Mesothelial cell of epicardium (in vitro differentiated cells): ENCODE data around the gene DEPDC7. TPM values are rescaled to one million over a fixed set of nuclear protein-coding genes. Genes with fewer than 3 reads are reported as not detected.

Source experiments
- DNase-seq, 2 experiments: peaks; one replicate each; pipeline ENCODE4 v3.0.0; 2021; ENCODE audit warnings: low spot score in 2 of 2; ENCODE audit not compliant: unreplicated experiment in 2 of 2
- H3K27ac Mint-ChIP-seq: 2 replicates; pipeline ENCODE4 v1.8.0; 2021; ENCODE audit warnings: mixed read lengths
- H3K27me3 Mint-ChIP-seq: 2 replicates; pipeline ENCODE4 v1.8.0; 2021; ENCODE audit warnings: low read depth, mixed read lengths
- H3K36me3 Mint-ChIP-seq: 2 replicates; pipeline ENCODE4 v1.8.0; 2021; ENCODE audit warnings: mixed read lengths
- H3K4me1 Mint-ChIP-seq: 2 replicates; pipeline ENCODE4 v1.8.0; 2021; ENCODE audit warnings: mixed read lengths
- H3K4me3 Mint-ChIP-seq: 2 replicates; pipeline ENCODE4 v1.8.0; 2021; ENCODE audit warnings: mild to moderate bottlenecking, moderate library complexity, mixed read lengths
- H3K9me3 Mint-ChIP-seq: 2 replicates; pipeline ENCODE4 v1.8.0; 2021; ENCODE audit warnings: mixed read lengths
- CTCF ChIP-seq: fragments of 200-600 bp; sonication (generic); IDR thresholded peaks from one replicate; pipeline ENCODE4 v1.5.0; 2021; ENCODE audit warnings: antibody characterized with exemption; ENCODE audit not compliant: unreplicated experiment
- total RNA-seq: library from RNA; stranded (reverse); gene quantifications from 3 replicates; pipeline ENCODE4 v1.2.1, GENCODE V29; 2021

DEPDC7 gene
- total RNA-seq, 1 donor from 2014 or later = 5.1 TPM

- no peaks in the 10 kb centered on the region for H3K9me3 Mint-ChIP-seq
- H3K4me1 Mint-ChIP-seq = peaks cover 16% of the 10 kb centered on the region
- peaks cover 12% of the 10 kb centered on the region for H3K27me3 Mint-ChIP-seq
- peak overlapping the region; percentile 70 for H3K4me3 Mint-ChIP-seq
- no peak for DNase-seq
- H3K36me3 Mint-ChIP-seq = no peaks in the 10 kb centered on the region
- peak overlapping the region; percentile 15 for H3K27ac Mint-ChIP-seq
- TF ChIP-seq CTCF = no peak
Measured at GRCh38 chr11:33016654-33017053, 976 bp downstream of the DEPDC7 start.

- Mint-ChIP-seq H3K27ac (no peak overlapping the region), H3K36me3 (no peaks in the 10 kb centered on the region)
- TF ChIP-seq CTCF = no peak
Measured at GRCh38 chr11:33017478-33017877, 1.8 kb downstream of the DEPDC7 start.

GRCh38 chr11:33017965-33018364 is 2.3 kb downstream of the DEPDC7 start:
- H3K27ac Mint-ChIP-seq = no peak overlapping the region
- H3K9me3 Mint-ChIP-seq = no peaks in the 10 kb centered on the region
- H3K4me3 Mint-ChIP-seq = no peak overlapping the region
- TF ChIP-seq CTCF = no peak
- peaks cover 12% of the 10 kb centered on the region for H3K27me3 Mint-ChIP-seq
- no peak for DNase-seq
- H3K36me3 Mint-ChIP-seq = no peaks in the 10 kb centered on the region
- H3K4me1 Mint-ChIP-seq = peaks cover 21% of the 10 kb centered on the region

More at GRCh38 chr11:33017478-33017877, 1.8 kb downstream of the DEPDC7 start:
- Mint-ChIP-seq H3K4me1 (peaks cover 21% of the 10 kb centered on the region), H3K27me3 (peaks cover 12% of the 10 kb centered on the region), H3K9me3 (no peaks in the 10 kb centered on the region), H3K4me3 (no peak overlapping the region)
- no peak for DNase-seq

GRCh38 chr11:33018840-33019239 is 3.2 kb downstream of the DEPDC7 start:
- no peak overlapping the region for H3K27ac Mint-ChIP-seq
- TF ChIP-seq CTCF = no peak
- no peak overlapping the region for H3K4me3 Mint-ChIP-seq
- H3K4me1 Mint-ChIP-seq = peaks cover 21% of the 10 kb centered on the region
- H3K36me3 Mint-ChIP-seq = no peaks in the 10 kb centered on the region
- H3K9me3 Mint-ChIP-seq = no peaks in the 10 kb centered on the region
- peaks cover 12% of the 10 kb centered on the region for H3K27me3 Mint-ChIP-seq
- DNase-seq = no peak

GRCh38 chr11:33021501-33021900 is 5.8 kb downstream of the DEPDC7 start:
- Mint-ChIP-seq H3K4me1 (peaks cover 25% of the 10 kb centered on the region), H3K27ac (no peak overlapping the region), H3K9me3 (no peaks in the 10 kb centered on the region), H3K4me3 (no peak overlapping the region), H3K36me3 (no peaks in the 10 kb centered on the region), H3K27me3 (peaks cover 9% of the 10 kb centered on the region)
- no peak for TF ChIP-seq CTCF
- no peak for DNase-seq

GRCh38 chr11:33021937-33022336 is 6.3 kb downstream of the DEPDC7 start:
- peaks cover 22% of the 10 kb centered on the region for H3K4me1 Mint-ChIP-seq
- DNase-seq = no peak
- no peak for TF ChIP-seq CTCF
- H3K9me3 Mint-ChIP-seq = no peaks in the 10 kb centered on the region
- H3K27me3 Mint-ChIP-seq = peaks cover 9% of the 10 kb centered on the region
- H3K36me3 Mint-ChIP-seq = no peaks in the 10 kb centered on the region
- H3K4me3 Mint-ChIP-seq = no peak overlapping the region
- no peak overlapping the region for H3K27ac Mint-ChIP-seq
